ENCODE measurements around the gene LINS1.
"Not testable (repeated sequence)": the region's sequence is repeated elsewhere in the genome, so short reads cannot be mapped to it uniquely, and the experiment has no call there.

LINS1 gene

DNA sequence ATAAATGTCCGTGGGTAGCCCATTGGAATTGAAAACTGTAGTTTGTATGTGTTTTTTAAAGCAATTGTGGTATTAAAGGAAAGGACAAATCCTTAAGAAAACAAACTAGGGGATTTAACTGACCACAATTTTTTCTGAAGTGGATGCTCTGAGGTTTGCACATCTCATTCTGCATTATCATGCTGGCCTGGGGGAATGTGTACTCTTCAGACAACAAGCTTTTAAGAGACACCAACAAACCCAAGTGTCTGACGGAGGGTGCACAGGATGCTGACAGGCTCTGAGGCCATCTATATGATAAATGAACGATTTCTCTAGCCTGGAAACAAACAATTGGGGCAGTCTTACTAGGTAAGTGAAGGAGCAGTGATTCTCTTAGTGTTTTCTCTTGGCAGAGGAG lies 9.1 kb downstream of the LINS1 start:
- H3K4me3 ChIP-seq (ENCODE audit: insufficient read depth, low read length, poor library complexity, severe bottlenecking), result no peak overlapping the region
- H3K9me3 ChIP-seq (ENCODE audit: insufficient read depth, low read length), result peaks cover 35% of the 10 kb centered on the region
- H3K4me2 ChIP-seq (ENCODE audit: low read depth, low read length, poor library complexity, severe bottlenecking), result no peak overlapping the region
- no peaks in the 10 kb centered on the region for H3F3A ChIP-seq (ENCODE audit: insufficient read depth)
- no peaks in the 10 kb centered on the region for H4K20me1 ChIP-seq (ENCODE audit: low read depth, low read length)
- H3K36me3 ChIP-seq (ENCODE audit: low read length), result no peaks in the 10 kb centered on the region; the same call in 1 of the 2 replicates
- TF ChIP-seq, protein P1, sequence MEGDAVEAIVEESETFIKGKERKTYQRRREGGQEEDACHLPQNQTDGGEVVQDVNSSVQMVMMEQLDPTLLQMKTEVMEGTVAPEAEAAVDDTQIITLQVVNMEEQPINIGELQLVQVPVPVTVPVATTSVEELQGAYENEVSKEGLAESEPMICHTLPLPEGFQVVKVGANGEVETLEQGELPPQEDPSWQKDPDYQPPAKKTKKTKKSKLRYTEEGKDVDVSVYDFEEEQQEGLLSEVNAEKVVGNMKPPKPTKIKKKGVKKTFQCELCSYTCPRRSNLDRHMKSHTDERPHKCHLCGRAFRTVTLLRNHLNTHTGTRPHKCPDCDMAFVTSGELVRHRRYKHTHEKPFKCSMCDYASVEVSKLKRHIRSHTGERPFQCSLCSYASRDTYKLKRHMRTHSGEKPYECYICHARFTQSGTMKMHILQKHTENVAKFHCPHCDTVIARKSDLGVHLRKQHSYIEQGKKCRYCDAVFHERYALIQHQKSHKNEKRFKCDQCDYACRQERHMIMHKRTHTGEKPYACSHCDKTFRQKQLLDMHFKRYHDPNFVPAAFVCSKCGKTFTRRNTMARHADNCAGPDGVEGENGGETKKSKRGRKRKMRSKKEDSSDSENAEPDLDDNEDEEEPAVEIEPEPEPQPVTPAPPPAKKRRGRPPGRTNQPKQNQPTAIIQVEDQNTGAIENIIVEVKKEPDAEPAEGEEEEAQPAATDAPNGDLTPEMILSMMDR (IDR thresholded peaks at IDR 0.05; ENCODE audit: insufficient read depth, low read length, poor library complexity, severe bottlenecking), result no peak
- TF ChIP-seq EZH2phosphoT487 (conservative IDR thresholded peaks at IDR 0.05; ENCODE audit: low read length), result no peak
- H3K27ac ChIP-seq (ENCODE audit: low read depth, low read length), result no peak overlapping the region
- no peaks in the 10 kb centered on the region for H3K9me2 ChIP-seq (replicated peaks; ENCODE audit: insufficient read depth, low read length)
- H2AFZ ChIP-seq (ENCODE audit: low read depth, low read length, severe bottlenecking), result no peak overlapping the region
- peaks cover 68% of the 10 kb centered on the region for H3K79me2 ChIP-seq (ENCODE audit: insufficient read depth, low read length)
- H3K9ac ChIP-seq (ENCODE audit: low read length), result no peak overlapping the region
- no peaks in the 10 kb centered on the region for H3K27me3 ChIP-seq (ENCODE audit: low read length)

DNA sequence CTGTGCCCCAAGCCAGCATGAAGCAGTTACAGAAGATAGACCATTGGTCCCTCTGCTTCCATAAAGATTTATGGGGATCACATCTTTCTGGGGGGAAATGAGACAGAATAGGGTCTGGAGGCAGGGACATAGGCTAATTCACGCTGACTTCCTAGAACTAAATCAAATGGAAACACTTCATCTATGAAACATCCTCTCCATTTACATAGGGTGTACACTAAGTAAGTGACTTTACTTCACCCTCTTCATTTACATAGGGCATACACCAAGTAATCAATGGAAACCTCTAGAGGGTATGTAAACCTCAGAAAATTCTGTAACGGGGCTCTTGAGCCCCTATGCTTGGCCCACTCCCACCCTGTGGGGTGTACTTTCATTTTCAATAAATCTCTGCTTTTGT lies 10.1 kb downstream of the LINS1 start:
- H3K27ac ChIP-seq (ENCODE audit: low read depth, low read length), result no peak overlapping the region
- no peaks in the 10 kb centered on the region for H4K20me1 ChIP-seq (ENCODE audit: low read depth, low read length)
- no peak overlapping the region for H3K4me2 ChIP-seq (ENCODE audit: low read depth, low read length, poor library complexity, severe bottlenecking)
- no peak overlapping the region for H3K4me3 ChIP-seq (ENCODE audit: insufficient read depth, low read length, poor library complexity, severe bottlenecking)
- H3K9me2 ChIP-seq (replicated peaks; ENCODE audit: insufficient read depth, low read length), result no peaks in the 10 kb centered on the region
- TF ChIP-seq, protein P1 (IDR thresholded peaks at IDR 0.05; ENCODE audit: insufficient read depth, low read length, poor library complexity, severe bottlenecking), result no peak
- TF ChIP-seq EZH2phosphoT487 (conservative IDR thresholded peaks at IDR 0.05; ENCODE audit: low read length), result no peak
- H3K36me3 ChIP-seq (ENCODE audit: low read length), result peaks cover 6% of the 10 kb centered on the region
- H3K79me2 ChIP-seq (ENCODE audit: insufficient read depth, low read length), result peaks cover 62% of the 10 kb centered on the region
- H3K27me3 ChIP-seq (ENCODE audit: low read length), result no peaks in the 10 kb centered on the region
- no peaks in the 10 kb centered on the region for H3F3A ChIP-seq (ENCODE audit: insufficient read depth)
- no peak overlapping the region for H2AFZ ChIP-seq (ENCODE audit: low read depth, low read length, severe bottlenecking)
- no peak overlapping the region for H3K9ac ChIP-seq (ENCODE audit: low read length)
- H3K9me3 ChIP-seq (ENCODE audit: insufficient read depth, low read length), result peaks cover 44% of the 10 kb centered on the region

DNA sequence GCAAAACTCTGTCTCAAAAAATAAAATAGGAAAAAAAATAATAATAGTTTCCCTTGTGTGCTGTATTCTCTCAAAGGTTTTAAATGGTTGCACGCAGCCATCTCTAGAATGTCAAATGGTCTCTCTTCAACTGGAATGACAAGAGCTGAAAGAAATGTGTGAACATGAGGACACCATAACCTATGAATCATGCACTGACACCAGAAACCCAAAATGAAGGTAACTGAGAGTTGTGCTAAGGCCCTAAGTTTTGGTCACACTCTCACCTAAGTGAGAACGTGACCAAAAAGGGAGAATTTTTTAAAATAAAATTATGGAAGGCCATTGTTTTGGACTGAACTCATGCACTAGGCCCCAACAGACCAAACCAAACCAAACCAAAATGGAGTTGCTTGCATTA lies 10.8 kb downstream of the LINS1 start:
- H3K9me2 ChIP-seq (replicated peaks; ENCODE audit: insufficient read depth, low read length); H3K36me3 ChIP-seq (ENCODE audit: low read length); H3K4me3 ChIP-seq (ENCODE audit: insufficient read depth, low read length, poor library complexity, severe bottlenecking); H3K4me2 ChIP-seq (ENCODE audit: low read depth, low read length, poor library complexity, severe bottlenecking); H3K27ac ChIP-seq (ENCODE audit: low read depth, low read length); H4K20me1 ChIP-seq (ENCODE audit: low read depth, low read length); H3K9ac ChIP-seq (ENCODE audit: low read length); H3K27me3 ChIP-seq (ENCODE audit: low read length); H3F3A ChIP-seq (ENCODE audit: insufficient read depth); H2AFZ ChIP-seq (ENCODE audit: low read depth, low read length, severe bottlenecking): not testable (repeated sequence)
- Histone ChIP-seq H3K79me2 (ENCODE audit: insufficient read depth, low read length) (peaks cover 59% of the 10 kb centered on the region), H3K9me3 (ENCODE audit: insufficient read depth, low read length) (peaks cover 44% of the 10 kb centered on the region)

DNA sequence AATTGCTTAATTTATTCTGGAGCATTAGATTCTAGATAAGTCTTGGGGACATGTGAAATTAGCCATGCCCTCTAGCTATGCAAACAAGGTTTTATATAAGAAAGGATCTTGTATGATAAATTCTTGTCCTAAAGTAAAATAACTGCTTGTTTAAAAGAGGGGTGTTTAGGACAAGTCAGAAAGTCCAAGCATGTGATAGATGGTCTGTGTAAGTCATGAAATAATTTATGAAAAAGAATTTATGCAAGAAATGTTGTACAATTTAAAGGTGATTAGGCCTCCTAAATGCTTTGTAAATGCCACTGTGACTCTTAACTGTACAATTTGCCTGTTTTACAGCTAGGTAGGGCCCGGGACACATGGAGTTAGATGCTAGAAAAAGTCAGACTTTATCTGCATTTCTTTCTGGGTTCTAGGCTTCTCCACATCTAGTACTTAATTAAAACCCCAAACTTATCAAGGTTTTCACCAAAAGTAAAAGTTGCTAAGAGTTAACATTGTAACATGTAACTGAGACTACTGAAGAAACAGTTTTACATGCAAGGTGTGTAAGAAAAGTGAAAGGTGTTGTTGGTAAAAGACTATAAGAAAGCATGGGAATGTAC lies 13.2 kb downstream of the LINS1 start:
- Histone ChIP-seq H3F3A (ENCODE audit: insufficient read depth) (no peaks in the 10 kb centered on the region), H3K9me2 (replicated peaks; ENCODE audit: insufficient read depth, low read length) (no peaks in the 10 kb centered on the region), H3K27ac (ENCODE audit: low read depth, low read length) (no peak overlapping the region), H3K4me3 (ENCODE audit: insufficient read depth, low read length, poor library complexity, severe bottlenecking) (no peak overlapping the region), H3K9ac (ENCODE audit: low read length) (no peak overlapping the region), H3K79me2 (ENCODE audit: insufficient read depth, low read length) (peaks cover 41% of the 10 kb centered on the region), H3K36me3 (ENCODE audit: low read length) (peaks cover 6% of the 10 kb centered on the region), H3K4me2 (ENCODE audit: low read depth, low read length, poor library complexity, severe bottlenecking) (no peak overlapping the region), H2AFZ (ENCODE audit: low read depth, low read length, severe bottlenecking) (no peak overlapping the region), H4K20me1 (ENCODE audit: low read depth, low read length) (no peaks in the 10 kb centered on the region), H3K27me3 (ENCODE audit: low read length) (no peaks in the 10 kb centered on the region), H3K9me3 (ENCODE audit: insufficient read depth, low read length) (peaks cover 44% of the 10 kb centered on the region)
- TF ChIP-seq, protein P1 (IDR thresholded peaks at IDR 0.05; ENCODE audit: insufficient read depth, low read length, poor library complexity, severe bottlenecking), result no peak
- TF ChIP-seq EZH2phosphoT487 (conservative IDR thresholded peaks at IDR 0.05; ENCODE audit: low read length), result no peak

Measured in SU-DHL-6 (cell line).